Ramos (cell line): ENCODE results near the gene EDRF1.

Experiments
- in situ Hi-C: fragments of 300-500 bp; cut with MboI; formaldehyde crosslinking; loops from one replicate; pipeline ENCODE4 v1.14.3; 2022; ENCODE audit warnings: low sequenced_read_pairs; ENCODE audit not compliant: unreplicated experiment

Gene EDRF1

GRCh38 chr10:125782054-125782453, 62.5 kb downstream of the EDRF1 start:
- in situ Hi-C loops, result no loop called here

GRCh38 chr10:125782616-125783015, 63.1 kb downstream of the EDRF1 start:
- in situ Hi-C loops, result no loop called here

GRCh38 chr10:125783408-125783807, 63.9 kb downstream of the EDRF1 start:
- in situ Hi-C loops, result no loop called here

DNA sequence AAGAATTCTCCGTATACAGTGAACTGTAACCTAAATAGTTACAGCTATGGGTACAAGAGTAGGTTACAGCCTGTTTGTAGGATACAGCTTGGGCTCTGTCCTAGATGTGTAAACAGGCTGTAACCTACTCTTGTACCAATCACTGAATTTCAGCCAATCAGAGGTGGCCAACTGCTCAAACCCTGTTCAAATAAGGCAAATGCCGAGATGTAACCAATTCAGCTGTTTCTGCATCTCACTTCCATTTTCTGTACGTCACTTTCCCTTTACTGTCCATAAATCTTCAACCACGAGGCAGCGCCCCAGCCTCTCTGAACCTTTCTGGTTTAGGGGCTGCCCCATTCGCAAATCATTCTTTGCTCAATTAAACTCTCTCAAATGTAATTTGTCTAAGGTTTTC, 64.4 kb downstream of the EDRF1 start:
- in situ Hi-C loops, result no loop called here

- in situ Hi-C loops, result no loop called here
Observed at GRCh38 chr10:125785791-125786190, 66.3 kb downstream of the EDRF1 start.

- in situ Hi-C loops, result no loop called here
Observed at GRCh38 chr10:125788156-125789034, 68.9 kb downstream of the EDRF1 start.

GRCh38 chr10:125792342-125793300, 73.1 kb downstream of the EDRF1 start:
- in situ Hi-C loops, result no loop called here

- in situ Hi-C loops, result no loop called here
Observed at GRCh38 chr10:125795128-125795527, 75.6 kb downstream of the EDRF1 start.

GRCh38 chr10:125795637-125796190, 76.2 kb downstream of the EDRF1 start:
- in situ Hi-C loops, result no loop called here

- in situ Hi-C loops, result no loop called here
Observed at GRCh38 chr10:125797424-125797823, 77.9 kb downstream of the EDRF1 start.

DNA sequence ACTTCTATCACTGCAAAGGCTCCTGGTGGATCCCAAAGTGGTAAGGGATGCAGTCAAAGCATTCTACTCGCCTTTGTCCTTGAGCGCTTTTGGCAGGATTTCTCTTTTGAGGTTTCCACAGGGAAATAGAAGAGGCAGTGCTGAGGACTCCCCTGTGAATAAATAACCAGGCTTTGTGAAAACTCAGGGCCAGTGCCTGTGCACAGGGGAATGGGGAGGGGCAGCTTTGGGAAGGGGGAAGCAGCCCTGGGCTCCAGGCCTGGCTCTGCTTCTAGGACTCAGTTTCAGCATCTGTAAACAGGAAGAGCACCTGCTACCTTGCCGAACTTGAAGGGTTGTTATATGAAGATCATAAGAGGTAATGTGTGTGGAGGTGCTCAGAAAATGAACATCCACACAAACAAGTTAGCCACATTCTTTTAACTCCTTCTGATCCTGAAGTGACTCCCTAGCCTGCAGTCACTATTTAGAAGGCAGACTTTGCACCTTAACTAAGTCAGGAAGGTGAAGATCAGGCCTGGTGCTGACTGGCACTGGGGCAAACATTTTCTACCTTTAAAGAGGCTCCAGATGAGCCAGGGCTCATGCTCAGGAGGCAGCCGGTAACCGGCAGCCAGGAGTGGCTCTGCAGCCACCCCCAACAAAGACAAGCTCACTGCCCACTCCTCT, 78.6 kb downstream of the EDRF1 start:
- in situ Hi-C loops, result no loop called here

- in situ Hi-C loops, result no loop called here
Observed at GRCh38 chr10:125799451-125800182, 80.1 kb downstream of the EDRF1 start.

- in situ Hi-C loops, result no loop called here
Observed at GRCh38 chr10:125801574-125801973, 82.1 kb downstream of the EDRF1 start.

- in situ Hi-C loops, result no loop called here
Observed at GRCh38 chr10:125802131-125802530, 82.6 kb downstream of the EDRF1 start.

DNA sequence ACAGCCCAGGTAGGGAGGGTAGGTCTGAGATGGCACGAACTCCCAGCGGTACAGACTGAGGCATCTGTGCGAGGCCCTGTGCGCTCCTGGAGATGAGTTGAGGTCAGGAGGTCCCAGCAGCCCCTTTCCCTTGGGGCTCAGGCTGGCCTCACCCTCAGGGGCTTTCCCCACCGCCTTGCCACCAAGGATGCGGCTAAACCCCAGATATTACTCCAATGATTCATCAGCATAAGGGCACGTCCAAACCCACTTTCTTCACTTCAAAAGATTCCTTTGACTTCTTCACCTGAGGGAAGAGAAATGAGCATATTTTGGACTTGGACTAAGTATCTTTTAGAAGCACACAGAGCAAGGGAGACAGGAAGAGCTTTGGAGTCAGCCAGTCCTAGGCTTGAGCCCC, 83.2 kb downstream of the EDRF1 start:
- in situ Hi-C loops, result no loop called here

DNA sequence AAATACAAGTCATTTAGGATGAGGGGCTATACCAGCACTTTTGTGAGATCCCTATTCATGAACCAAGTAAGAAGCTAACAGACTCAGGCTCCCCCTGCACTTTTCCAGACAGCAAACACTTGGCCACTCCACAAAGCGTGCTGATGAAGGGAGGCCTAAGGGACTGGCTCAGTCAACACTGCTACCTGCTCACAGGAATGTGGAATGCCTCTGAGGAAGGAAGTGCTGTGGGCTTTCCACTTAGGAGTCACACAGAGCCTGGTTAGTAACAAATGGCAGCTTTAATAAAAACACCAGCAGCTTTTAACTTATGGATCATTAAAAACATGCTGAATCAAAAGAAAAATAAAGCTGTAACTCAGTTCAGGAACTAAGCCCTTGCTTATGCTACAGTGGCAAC, 88.5 kb downstream of the EDRF1 start:
- in situ Hi-C loops, result no loop called here

DNA sequence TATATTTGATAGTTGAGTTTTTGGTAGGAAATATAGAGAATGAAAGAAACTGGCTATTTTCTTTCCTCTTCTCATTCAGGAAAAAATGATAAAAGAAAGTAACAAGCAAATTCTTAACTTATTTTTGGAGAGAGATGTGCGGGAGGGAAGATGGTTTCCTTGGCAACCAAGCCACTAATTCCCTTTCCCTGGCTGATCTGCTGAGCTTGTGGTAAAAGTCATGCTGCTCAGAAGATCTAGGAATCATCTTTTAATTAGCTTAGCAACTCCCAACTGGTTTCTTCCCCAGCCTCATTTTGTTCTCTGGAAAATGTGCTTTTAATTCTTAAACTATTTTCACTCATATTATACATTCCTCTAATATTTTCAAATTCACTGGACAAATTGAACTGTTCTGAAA, 91.7 kb downstream of the EDRF1 start:
- in situ Hi-C loops, result no loop called here

- in situ Hi-C loops, result no loop called here
Observed at GRCh38 chr10:125812128-125812750, 92.7 kb downstream of the EDRF1 start.
